ENCODE measurements around the gene EXOC3. TPM values are rescaled to one million over a fixed set of nuclear protein-coding genes. Genes with fewer than 3 reads are reported as not detected.

EXOC3 gene
- total RNA-seq, 1 donor from 2014 or later, result 19.2 TPM

- Histone ChIP-seq H3F3A (ENCODE audit: low read depth) (no peaks in the 10 kb centered on the region), H4K20me1 (ENCODE audit: low read depth) (no peaks in the 10 kb centered on the region), H3K9ac (no peak overlapping the region), H3K4me1 (no peaks in the 10 kb centered on the region), H3K27ac (no peak overlapping the region), H2AFZ (replicated peaks) (no peak overlapping the region), H3K9me3 (ENCODE audit: low read depth) (no peaks in the 10 kb centered on the region), H3K27me3 (no peaks in the 10 kb centered on the region), H3K4me2 (no peak overlapping the region), H3K79me2 (ENCODE audit: low read depth) (no peaks in the 10 kb centered on the region), H3K36me3 (no peaks in the 10 kb centered on the region), H3K4me3 (no peak overlapping the region)
- H3K36me3 Mint-ChIP-seq, result peaks cover 3% of the 10 kb centered on the region
- no peak for DNase-seq (ENCODE audit: low spot score)
- H3K4me3 Mint-ChIP-seq, result no peak overlapping the region
- no peak overlapping the region for H3K27ac Mint-ChIP-seq
- H3K9me3 Mint-ChIP-seq, result peaks cover 5% of the 10 kb centered on the region
- TF ChIP-seq EZH2 (IDR thresholded peaks at IDR 0.05) (no peak), EZH2phosphoT487 (IDR thresholded peaks at IDR 0.05) (no peak)
- TF ChIP-seq, protein P1, sequence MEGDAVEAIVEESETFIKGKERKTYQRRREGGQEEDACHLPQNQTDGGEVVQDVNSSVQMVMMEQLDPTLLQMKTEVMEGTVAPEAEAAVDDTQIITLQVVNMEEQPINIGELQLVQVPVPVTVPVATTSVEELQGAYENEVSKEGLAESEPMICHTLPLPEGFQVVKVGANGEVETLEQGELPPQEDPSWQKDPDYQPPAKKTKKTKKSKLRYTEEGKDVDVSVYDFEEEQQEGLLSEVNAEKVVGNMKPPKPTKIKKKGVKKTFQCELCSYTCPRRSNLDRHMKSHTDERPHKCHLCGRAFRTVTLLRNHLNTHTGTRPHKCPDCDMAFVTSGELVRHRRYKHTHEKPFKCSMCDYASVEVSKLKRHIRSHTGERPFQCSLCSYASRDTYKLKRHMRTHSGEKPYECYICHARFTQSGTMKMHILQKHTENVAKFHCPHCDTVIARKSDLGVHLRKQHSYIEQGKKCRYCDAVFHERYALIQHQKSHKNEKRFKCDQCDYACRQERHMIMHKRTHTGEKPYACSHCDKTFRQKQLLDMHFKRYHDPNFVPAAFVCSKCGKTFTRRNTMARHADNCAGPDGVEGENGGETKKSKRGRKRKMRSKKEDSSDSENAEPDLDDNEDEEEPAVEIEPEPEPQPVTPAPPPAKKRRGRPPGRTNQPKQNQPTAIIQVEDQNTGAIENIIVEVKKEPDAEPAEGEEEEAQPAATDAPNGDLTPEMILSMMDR (IDR thresholded peaks at IDR 0.05), result no peak
- H3K27me3 Mint-ChIP-seq (ENCODE audit: insufficient read depth, low read depth), result peaks cover 10% of the 10 kb centered on the region
- peaks cover 17% of the 10 kb centered on the region for H3K4me1 Mint-ChIP-seq
Observed at GRCh38 chr5:428219-428618, 14.8 kb upstream of the EXOC3 start.

DNA sequence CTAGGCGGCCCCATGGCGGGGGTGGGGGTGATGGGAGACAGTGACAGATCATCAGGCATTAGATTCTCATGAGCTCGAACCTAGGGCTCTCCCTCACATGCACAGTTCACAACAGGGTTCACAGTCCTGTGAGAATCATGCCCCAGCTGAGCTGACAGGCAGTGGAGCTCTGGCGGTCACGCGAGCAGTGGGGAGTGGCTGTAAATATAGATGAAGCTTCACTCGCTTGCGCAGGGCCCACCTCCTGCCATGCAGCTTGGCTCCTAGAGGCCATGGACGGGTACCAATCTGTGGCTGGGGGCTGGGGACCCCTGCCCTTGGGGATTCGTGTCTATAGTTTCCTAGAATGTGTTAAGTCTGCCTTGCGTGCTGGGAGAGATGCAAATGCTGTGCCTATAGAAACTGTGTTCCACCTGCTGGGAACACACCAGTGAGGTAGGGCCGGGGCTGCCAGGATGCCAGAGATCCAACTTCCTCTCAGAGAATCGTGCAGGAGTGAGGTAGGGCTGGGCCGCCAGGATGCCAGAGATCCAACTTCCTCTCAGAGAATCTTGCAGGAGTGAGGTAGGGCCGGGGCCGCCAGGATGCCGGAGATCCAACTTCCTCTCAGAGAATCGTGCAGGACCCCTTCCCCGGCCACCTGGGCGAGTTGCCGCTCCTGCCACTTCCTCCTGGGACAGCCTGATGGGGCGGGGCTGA, 14.1 kb upstream of the EXOC3 start:
- H3K4me1 Mint-ChIP-seq, result peaks cover 17% of the 10 kb centered on the region
- no peak overlapping the region for H3K4me3 ChIP-seq
- no peak overlapping the region for H3K9ac ChIP-seq
- H3K27ac ChIP-seq, result no peak overlapping the region
- peaks cover 3% of the 10 kb centered on the region for H3K36me3 Mint-ChIP-seq
- no peaks in the 10 kb centered on the region for H4K20me1 ChIP-seq (ENCODE audit: low read depth)
- H2AFZ ChIP-seq (replicated peaks), result no peak overlapping the region
- no peak for DNase-seq (ENCODE audit: low spot score)
- no peaks in the 10 kb centered on the region for H3K27me3 ChIP-seq
- H3K27ac Mint-ChIP-seq, result no peak overlapping the region
- H3K36me3 ChIP-seq, result no peaks in the 10 kb centered on the region
- no peaks in the 10 kb centered on the region for H3K4me1 ChIP-seq
- no peak overlapping the region for H3K4me3 Mint-ChIP-seq
- no peak overlapping the region for H3K4me2 ChIP-seq
- H3K9me3 ChIP-seq (ENCODE audit: low read depth), result no peaks in the 10 kb centered on the region
- H3F3A ChIP-seq (ENCODE audit: low read depth), result no peaks in the 10 kb centered on the region
- no peaks in the 10 kb centered on the region for H3K79me2 ChIP-seq (ENCODE audit: low read depth)
- TF ChIP-seq EZH2 (IDR thresholded peaks at IDR 0.05) (no peak), EZH2phosphoT487 (IDR thresholded peaks at IDR 0.05) (no peak)
- TF ChIP-seq, protein P1 (IDR thresholded peaks at IDR 0.05), result no peak
- peaks cover 7% of the 10 kb centered on the region for H3K27me3 Mint-ChIP-seq (ENCODE audit: insufficient read depth, low read depth)
- H3K9me3 Mint-ChIP-seq, result peaks cover 5% of the 10 kb centered on the region

DNA sequence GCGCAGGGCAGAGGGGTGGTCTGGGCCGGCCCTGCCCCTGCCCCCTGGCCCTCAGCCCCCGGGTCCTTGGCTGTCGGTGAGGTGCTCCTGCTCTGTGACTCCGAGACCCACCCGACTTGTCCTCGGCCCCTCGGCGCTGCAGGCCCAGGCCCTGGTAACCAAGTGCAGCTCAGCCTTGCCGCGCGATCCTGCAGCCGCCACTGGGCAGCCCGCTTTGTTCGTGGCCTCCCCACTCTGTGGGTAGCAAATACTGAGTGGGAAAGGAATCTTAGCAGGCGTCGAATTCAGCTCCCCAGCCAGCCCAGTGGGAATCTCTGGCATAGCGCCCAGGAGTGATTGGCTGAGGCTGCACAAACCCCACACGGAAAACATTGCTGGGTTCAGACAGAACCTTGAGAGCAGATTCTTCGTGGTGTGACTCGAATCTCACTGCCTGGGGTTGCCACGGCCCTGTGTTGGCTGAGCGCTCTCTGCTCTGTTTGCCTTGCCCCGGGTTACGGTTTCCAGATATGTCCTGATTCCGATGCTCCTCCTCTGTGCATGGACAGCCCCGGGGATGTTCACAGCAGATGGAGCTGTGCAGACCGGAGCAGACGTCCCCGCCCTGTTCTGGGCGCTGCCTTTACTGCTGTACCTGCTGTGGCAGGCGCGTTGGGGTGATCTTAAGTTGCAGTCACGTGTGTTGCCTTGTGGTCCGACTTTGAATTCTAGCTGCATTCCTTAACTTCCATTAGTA, 13.4 kb upstream of the EXOC3 start:
- TF ChIP-seq EZH2 (IDR thresholded peaks at IDR 0.05) (no peak), EZH2phosphoT487 (IDR thresholded peaks at IDR 0.05) (no peak)
- TF ChIP-seq, protein P1 (IDR thresholded peaks at IDR 0.05), result no peak
- H3K9me3 ChIP-seq (ENCODE audit: low read depth), result no peaks in the 10 kb centered on the region
- no peak overlapping the region for H3K9ac ChIP-seq
- Mint-ChIP-seq H3K4me3 (no peak overlapping the region), H3K27me3 (ENCODE audit: insufficient read depth, low read depth) (peaks cover 7% of the 10 kb centered on the region), H3K27ac (peak overlapping the region; percentile 13), H3K36me3 (peaks cover 3% of the 10 kb centered on the region), H3K4me1 (peaks cover 17% of the 10 kb centered on the region), H3K9me3 (peaks cover 5% of the 10 kb centered on the region)
- H2AFZ ChIP-seq (replicated peaks), result no peak overlapping the region
- no peak for DNase-seq (ENCODE audit: low spot score)
- no peaks in the 10 kb centered on the region for H3F3A ChIP-seq (ENCODE audit: low read depth)
- no peaks in the 10 kb centered on the region for H4K20me1 ChIP-seq (ENCODE audit: low read depth)
- no peaks in the 10 kb centered on the region for H3K27me3 ChIP-seq
- H3K79me2 ChIP-seq (ENCODE audit: low read depth), result no peaks in the 10 kb centered on the region
- H3K4me3 ChIP-seq, result no peak overlapping the region
- no peak overlapping the region for H3K4me2 ChIP-seq
- H3K4me1 ChIP-seq, result no peaks in the 10 kb centered on the region
- H3K27ac ChIP-seq, result no peak overlapping the region
- H3K36me3 ChIP-seq, result no peaks in the 10 kb centered on the region

Measured in neural progenitor cell (in vitro differentiated cells).